HL-60/S4 treated with retinoic acid at 250 ng/mL for 4 days and 3 days (cell line): ENCODE results near the gene BSDC1.

Experiments
- in situ Hi-C: fragments of 300-500 bp; cut with MboI; formaldehyde crosslinking; loops from 2 replicates; pipeline ENCODE4 v1.7.0; 2022; ENCODE audit warnings: low sequenced_read_pairs

The BSDC1 gene

DNA sequence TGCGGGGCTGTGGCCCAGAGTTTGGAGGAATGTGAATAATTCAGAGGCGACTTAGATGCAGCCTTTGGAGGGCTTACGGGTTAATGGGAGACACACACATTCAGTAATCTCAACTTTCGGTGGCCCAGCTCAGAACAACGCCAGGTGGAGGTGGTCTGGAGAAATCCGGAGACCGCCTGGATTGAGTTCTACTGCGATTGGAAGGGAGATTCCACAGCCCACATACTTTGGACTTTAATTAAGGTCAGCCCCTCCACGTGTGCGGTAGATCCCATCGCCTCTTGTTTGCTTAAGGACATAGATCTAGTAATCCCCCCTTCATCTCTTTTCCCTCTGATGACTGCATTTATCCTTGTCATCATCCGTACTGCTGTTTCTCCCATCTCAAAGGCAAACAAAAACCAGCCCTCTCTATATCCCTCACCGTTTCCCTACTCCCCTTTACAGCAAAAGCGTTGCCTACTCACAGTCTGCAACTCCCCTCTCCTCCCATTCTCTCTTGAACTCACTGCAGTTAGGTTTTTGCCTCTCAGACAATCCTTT is 720 bp upstream of the BSDC1 start:
- in situ Hi-C loops = no loop called here

DNA sequence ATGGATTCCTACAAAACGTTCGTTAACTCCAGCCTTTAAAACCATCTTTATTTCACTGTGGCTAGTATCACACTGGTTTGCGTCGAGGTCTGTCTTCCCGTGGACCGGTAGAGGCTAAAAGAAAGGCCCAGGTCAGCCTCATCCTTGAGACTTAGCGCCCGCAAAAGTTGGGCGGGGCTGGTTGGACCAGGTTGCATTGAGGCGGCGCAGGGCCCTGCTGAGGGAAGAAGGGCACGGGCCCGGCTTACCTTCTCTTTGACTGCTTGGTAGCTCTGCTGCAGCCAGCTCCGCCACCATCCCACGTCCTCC is 455 bp downstream of the BSDC1 start:
- in situ Hi-C loops = no loop called here

DNA sequence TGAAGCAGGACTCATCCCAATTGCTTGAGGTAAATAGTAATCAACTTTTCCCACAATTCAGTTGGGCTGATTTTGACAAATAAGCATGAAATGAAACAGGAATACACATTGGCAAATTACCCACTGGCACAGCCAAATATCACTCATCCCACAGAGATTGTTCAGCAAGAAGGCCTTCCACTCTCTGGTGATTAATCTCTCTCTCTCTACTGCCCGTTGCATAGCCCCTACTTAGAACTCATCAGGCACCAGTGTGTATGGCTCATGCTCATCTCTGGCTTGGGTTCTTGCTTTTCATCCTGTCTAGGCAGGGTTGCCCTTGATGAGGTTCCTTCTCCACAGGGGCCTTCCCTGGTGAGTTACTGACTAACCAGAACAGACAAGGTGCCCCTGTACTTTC is 1.1 kb downstream of the BSDC1 start:
- in situ Hi-C loops = no loop called here

- in situ Hi-C loops = no loop called here
Measured at GRCh38 chr1:32392325-32392724, 1.9 kb downstream of the BSDC1 start.

DNA sequence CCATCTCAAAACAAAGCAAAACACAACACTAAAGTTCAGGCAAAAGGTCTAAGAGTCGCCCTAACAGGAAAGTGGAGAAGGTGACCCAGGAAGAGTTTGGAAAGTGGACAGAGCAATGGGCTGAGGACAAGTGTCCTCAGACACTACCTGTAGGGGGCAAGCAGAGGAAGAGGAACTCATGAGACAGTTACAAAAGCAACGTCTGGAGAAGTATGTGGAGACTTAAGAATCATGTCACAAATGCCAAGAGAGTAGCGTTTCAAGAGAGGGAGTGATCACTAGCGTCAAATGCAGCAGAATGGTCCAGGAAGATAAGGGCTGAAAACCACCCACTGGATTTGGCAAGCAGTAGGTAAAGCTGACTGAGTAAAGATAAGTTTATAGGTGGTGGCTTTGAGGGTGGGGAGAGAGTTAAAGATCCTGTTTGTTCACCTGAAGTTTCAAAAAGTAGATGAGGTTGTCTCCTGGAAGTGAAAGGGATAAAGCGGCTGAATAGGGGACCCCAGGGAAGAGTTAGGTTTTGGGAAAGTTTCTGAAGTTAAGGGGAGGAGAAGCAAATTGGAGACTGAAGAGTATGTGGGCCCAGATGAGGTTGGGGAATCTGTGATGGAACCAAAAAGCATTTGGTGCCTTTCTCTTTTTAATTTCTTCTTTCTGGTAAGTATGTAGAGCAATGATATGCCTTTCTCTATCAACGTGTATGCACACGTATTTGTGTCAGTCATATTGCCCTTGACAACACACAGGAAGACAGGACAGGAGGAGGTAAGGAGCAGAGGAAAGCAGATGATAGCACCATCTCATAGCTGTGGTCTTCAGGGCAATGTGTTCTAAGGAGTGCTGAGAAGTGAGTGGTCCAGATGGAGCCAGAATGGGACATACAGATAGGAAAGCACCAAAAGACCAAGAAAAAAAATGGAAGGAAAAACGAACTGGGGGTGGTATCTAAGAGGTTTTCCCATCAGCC is 3.1 kb downstream of the BSDC1 start:
- in situ Hi-C loops = no loop called here

DNA sequence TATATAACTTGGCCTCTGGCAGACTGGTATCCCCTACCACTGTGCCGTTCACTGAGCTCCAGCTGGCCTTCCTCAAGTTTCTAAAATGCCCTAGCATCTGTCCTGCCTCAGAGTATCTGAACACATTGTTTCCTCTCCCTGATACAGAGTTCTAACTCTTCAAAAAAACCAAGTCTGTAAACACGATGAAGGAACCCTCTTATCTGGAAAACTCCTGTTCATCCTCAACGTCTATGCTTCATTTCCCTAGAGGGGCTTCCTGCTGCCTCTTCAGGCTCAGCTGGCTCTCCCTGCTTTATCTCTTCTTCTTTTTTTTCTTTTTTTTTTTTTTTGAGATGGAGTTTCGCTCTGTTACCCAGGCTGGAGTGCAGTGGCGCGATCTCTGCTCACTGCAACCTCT is 5.6 kb downstream of the BSDC1 start:
- in situ Hi-C loops = no loop called here

DNA sequence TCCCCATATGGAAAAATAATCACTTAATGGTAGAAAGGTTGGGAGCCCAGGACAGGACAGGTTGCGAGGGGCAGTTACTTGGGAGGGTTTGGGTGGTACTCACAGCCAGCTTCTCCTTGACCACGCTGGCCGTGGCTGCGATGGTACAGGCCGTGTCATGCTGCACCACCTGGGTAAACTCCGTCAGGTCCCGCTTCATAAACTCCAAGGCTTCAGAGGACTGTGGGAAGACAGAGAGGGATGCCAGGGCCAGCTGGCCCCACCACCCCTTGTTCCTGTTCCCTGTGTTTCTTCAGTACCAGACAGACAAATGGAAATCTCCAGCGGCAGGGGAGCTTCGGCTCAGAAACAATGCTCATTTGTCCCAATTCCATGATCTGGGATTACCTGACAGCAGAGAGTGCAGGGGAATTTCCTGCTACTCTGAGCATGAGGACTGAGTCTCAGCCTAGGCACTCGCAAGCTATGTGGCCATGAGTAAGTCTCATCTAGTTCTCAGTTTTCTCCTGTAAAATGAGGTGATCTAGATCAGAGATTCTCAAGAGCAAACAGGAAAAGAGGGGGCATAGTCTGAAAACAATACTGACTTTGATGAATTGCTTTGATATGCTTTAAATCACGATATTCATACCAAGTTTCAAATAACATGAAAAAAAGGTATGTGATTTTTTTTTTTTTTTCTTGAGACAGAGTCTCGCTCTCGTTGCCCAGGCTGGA is 7.4 kb downstream of the BSDC1 start:
- in situ Hi-C loops = no loop called here

DNA sequence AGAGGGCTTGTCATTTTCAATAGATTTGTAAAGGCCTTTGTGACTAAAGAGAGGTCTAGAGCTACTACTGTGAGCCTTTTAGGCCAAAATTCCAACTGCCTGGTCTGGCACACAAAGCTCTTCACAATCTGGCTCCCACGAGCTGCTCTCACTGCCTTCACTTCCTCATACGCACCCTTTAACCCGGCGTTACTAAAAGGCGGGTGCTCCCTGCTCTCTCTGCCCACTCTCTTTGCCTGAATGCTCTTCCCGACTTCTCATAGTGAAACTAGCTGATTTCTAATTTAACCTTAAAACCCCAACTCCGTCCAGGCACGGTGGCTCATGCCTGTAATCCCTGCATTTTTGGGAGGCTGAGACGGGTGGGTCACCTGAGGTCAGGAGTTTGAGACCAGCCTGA is 14.2 kb downstream of the BSDC1 start:
- in situ Hi-C loops = no loop called here

- in situ Hi-C loops = no loop called here
Measured at GRCh38 chr1:32377541-32378220, 16.6 kb downstream of the BSDC1 start.

DNA sequence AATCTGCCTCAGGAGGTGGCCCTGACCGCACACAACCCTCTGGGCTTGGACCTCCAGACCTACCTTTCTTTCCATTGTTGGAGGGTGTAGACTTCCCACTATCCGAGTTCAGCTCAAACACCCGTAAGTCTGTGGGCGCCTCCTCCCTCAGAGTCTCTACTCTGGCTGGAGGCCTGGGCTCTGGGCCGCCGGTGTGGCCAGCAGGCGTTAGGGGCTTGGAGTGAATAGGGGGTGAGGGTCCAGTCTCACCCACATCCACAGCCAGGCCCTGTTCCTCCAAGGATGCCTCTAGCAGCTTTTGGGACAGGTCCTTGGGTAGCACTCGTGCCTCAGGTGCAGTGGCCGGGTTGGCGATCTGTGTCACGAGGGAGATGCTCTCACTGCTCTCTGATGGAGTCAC is 18.0 kb downstream of the BSDC1 start:
- in situ Hi-C loops = no loop called here

DNA sequence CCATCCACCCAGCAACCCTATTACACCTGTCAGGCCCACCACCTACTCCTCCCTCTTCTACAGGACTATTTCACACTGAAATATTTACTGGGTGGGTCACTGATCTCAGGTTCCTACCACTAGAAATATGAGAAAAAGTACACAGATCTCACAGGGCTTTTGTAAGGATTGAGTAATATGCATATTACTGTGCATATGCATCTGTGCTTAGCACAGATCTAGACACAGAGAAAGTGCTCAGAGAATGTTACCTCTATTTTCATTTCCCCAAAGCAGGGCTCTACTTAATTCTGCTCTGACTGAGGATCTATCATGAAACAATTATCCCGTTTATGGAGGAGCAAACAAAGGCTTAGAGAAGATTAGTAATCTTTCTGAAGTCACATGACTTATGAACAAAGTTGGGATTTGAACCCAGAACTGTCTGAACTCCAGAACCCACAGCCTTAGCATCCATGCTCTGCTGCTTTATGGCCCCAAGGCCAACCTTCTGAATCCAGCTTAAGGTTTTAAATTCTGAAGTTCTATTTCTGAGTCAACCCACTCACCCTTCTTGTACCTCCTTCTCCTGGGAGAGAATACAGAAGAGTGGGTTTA is 20.1 kb downstream of the BSDC1 start:
- in situ Hi-C loops = no loop called here

DNA sequence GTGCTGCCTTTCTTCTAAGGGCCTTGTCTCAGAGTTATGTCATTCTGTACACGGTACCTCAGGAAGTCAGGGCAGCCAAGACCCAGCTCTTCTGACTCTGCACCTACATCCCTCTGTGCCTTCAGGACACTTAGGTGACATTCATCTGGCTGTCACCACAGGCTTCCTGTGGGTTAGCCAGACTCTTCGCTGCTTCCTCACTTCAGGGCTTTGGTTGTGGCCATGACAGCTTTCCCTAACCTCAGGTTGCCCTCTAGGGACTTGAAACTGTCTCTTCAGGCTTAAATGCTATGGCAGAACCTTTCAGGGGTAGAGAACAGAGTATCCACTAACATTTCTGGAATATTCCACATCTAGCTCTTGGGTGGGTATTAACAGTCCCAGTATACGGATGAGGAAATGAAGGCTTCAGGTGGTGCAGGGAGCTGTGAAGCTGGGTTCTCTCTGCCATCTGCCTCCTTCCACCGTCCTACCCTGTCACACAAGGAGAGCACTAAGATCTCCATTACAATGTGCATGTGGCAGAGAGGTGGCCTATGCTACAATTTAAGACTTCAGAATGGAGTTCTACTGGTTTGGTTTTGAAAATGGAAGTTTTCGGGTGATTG is 22.0 kb downstream of the BSDC1 start:
- in situ Hi-C loops = no loop called here

GRCh38 chr1:32367912-32368635 is 26.2 kb downstream of the BSDC1 start:
- in situ Hi-C loops = no loop called here

DNA sequence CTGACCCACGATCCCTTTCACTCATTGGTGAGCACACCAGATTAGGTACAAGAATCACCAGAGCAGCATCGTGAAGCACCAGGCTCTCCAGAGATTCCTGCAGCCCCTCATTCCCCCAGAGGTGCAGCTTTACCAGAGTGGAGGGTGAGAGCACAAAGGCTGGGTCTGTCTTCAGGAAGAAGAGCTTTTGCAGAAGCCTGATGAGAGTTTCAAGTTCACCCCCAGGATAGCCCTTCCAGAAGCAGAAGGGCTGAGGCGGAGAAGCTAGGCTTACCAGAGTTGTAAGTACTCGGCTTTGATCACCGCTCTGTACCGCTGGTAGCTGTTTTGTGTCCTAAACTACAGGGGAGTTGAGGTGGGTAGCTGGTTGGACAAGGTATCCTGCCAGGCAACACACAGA is 28.8 kb downstream of the BSDC1 start:
- in situ Hi-C loops = no loop called here

DNA sequence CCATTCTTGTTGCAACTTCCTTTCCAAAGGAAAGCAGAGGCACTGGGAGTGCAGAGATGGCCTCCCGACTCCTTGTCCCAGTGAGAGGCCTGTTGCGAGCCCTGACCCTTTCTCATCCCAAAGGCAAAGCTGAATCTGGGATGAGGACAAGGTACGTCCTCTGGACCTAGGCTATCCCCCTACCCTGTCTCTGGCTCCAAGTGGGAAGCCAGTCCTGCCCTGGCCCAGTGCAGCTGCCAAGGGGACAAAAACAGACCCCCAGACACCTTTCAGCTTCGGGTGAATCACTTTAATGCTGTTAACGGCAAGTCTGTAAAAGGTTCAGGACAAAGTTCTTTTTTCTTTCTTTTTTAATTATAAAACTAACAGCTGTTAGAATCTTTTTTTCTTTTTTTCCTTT is 29.4 kb downstream of the BSDC1 start:
- in situ Hi-C loops = no loop called here

- in situ Hi-C loops = no loop called here
Measured at GRCh38 chr1:32363713-32364112, 30.5 kb downstream of the BSDC1 start.

GRCh38 chr1:32362474-32363313 is 31.5 kb downstream of the BSDC1 start, which contains the start of the genes FAM229A and TSSK3:
Gene FAM229A (minus strand): TSS chr1:32362485. CDS start chr1:32362091, 394 bp downstream.
Gene TSSK3 (plus strand): TSS chr1:32362539. CDS start chr1:32362702, 163 bp downstream.
- in situ Hi-C loops = no loop called here

DNA sequence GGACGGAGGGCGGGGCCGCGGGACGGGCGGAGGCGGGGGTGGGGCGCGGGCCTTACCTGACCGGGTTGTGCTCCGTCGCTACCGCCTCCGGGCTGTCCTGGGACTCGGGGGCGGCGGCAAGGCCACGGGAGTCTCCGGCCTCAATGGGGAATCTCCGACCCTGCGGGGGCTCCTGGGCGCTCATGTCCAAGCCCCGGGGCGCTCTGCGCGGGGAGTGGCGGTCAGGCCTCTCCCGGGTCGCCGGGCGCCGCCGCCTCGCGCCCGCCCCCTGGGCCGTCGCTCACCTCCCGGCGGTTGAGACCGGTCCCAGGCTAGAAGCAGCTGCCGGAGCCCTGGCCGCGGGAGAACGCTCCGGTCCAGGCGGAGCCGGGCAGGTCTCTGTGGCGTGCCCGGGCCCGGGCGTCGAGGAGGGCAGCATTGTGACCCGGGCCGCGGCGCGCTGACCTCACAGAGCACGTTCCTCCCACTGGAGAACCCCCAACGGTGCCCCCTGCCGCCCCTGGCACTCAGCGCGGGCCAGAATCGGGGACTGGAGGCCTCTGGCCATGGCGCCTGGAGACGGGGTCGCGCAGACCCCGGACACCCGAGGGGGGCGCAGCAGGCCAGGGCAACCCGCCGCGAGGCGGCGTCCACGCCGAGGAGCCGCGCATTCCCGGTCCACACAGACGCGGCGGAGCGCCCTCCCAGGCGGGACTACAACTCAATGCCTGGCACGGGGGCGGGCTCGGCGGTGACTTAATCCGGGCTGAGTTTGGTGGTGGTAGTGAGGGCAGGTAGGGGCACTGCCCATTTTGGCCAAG is 32.4 kb downstream of the BSDC1 start:
- in situ Hi-C loops = no loop called here
